Fibroblast of villous mesenchyme (primary cell): ENCODE measurements around the gene TALDO1. TPM values are rescaled to one million over a fixed set of nuclear protein-coding genes. Genes with fewer than 3 reads are reported as not detected.
A peak's percentile ranks its signal among the peaks of the same experiment; 100 is the strongest.

ENCODE experiments used
- DNase-seq: peaks from one replicate; pipeline ENCODE4 v3.0.0-alpha.2; 2010; ENCODE audit warnings: low read depth
- H3K4me3 ChIP-seq: 2 replicates; pipeline ENCODE4 v1.5.1; 2011; ENCODE audit warnings: low read depth, mild to moderate bottlenecking, low read length
- total RNA-seq: library from RNA; depleted of rRNA; stranded (reverse); fragments of >200 nt; gene quantifications from 2 replicates; pipeline ENCODE4 v1.2.3, GENCODE V29; 2012
- TF ChIP-seq, protein P1 (sequence below): IDR thresholded peaks from 2 replicates; pipeline ENCODE4 v1.5.1; 2012; ENCODE audit warnings: low read depth, mild to moderate bottlenecking, low read length; ENCODE audit not compliant: insufficient read depth

TALDO1 gene
- total RNA-seq, 1 donor, result 148 TPM

DNA sequence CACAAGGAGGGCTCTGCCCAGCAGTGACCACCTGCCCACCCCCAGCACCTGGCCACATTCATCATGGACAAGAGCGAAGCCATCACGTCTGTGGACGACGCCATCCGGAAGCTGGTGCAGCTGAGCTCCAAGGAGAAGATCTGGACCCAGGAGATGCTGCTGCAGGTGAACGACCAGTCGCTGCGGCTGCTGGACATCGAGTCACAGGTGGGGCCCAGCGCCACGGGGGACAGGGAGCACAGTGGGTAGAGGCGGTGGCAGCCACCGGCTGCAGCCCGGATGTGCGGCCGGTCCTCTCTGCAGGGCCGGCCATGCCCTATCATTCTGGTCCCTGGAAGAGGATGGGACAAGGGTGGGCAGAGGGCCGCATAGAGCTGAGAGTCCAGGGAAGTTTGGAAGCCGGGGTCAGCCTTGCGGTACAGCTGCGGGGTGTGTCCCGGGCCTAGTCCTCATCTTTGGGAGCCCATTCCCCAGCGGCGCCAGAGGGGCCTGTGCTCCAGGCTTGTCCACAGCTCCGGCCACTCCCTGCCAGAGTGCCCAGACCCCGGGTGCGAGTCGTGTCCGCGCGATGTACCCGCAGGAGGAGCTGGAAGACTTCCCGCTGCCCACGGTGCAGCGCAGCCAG, 27.1 kb upstream of the TALDO1 start:
- no peak overlapping the region for H3K4me3 ChIP-seq
- TF ChIP-seq, protein P1, sequence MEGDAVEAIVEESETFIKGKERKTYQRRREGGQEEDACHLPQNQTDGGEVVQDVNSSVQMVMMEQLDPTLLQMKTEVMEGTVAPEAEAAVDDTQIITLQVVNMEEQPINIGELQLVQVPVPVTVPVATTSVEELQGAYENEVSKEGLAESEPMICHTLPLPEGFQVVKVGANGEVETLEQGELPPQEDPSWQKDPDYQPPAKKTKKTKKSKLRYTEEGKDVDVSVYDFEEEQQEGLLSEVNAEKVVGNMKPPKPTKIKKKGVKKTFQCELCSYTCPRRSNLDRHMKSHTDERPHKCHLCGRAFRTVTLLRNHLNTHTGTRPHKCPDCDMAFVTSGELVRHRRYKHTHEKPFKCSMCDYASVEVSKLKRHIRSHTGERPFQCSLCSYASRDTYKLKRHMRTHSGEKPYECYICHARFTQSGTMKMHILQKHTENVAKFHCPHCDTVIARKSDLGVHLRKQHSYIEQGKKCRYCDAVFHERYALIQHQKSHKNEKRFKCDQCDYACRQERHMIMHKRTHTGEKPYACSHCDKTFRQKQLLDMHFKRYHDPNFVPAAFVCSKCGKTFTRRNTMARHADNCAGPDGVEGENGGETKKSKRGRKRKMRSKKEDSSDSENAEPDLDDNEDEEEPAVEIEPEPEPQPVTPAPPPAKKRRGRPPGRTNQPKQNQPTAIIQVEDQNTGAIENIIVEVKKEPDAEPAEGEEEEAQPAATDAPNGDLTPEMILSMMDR, result no peak
- no peak for DNase-seq

DNA sequence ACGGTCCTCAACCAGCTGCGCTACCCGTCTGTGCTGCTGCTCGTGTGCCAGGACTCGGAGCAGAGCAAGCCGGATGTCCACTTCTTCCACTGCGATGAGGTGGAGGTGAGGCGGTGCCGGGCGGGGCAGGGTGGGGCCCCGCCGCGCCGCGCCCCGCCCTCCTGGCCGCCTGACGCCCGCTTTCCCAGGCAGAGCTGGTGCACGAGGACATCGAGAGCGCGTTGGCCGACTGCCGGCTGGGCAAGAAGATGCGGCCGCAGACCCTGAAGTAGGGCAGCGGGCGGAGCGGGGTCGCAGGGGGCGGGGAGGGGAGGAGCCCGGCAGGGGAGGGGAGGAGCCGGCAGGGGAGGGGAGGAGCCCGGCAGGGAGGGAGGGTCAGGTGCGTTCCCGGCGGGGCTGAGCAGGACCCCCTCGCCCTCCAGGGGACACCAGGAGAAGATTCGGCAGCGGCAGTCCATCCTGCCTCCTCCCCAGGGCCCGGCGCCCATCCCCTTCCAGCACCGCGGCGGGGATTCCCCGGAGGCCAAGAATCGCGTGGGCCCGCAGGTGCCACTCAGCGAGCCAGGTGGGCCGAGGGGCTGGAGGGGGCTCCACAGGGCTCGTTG, 26.5 kb upstream of the TALDO1 start:
- TF ChIP-seq, protein P1, result no peak
- no peak overlapping the region for H3K4me3 ChIP-seq
- DNase-seq, result peak; percentile 53

GRCh38 chr11:721247-721740, 26.0 kb upstream of the TALDO1 start:
- DNase-seq, result no peak
- TF ChIP-seq, protein P1, result no peak
- no peak overlapping the region for H3K4me3 ChIP-seq

- TF ChIP-seq, protein P1, result no peak
- H3K4me3 ChIP-seq, result no peak overlapping the region
- DNase-seq, result no peak
These were observed 25.4 kb upstream of the TALDO1 start for GRCh38 chr11:721741-722345.

DNA sequence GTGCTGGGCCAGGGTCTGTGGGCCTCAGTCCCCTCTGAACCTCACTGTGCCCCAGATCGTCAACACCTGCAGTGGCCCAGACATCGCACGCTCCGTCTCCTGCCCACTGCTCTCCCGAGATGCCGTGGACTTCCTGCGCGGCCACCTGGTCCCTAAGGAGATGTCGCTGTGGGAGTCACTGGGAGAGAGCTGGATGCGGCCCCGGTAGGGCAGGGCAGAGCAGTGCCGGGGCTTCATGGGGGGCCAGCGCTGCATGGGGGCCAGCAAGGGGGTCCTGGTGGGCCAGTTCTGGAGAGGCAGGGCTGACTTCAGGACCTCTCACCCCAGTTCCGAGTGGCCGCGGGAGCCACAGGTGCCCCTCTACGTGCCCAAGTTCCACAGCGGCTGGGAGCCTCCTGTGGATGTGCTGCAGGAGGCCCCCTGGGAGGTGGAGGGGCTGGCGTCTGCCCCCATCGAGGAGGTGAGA, 24.9 kb upstream of the TALDO1 start:
- TF ChIP-seq, protein P1, result no peak
- DNase-seq, result no peak
- H3K4me3 ChIP-seq, result no peak overlapping the region

DNA sequence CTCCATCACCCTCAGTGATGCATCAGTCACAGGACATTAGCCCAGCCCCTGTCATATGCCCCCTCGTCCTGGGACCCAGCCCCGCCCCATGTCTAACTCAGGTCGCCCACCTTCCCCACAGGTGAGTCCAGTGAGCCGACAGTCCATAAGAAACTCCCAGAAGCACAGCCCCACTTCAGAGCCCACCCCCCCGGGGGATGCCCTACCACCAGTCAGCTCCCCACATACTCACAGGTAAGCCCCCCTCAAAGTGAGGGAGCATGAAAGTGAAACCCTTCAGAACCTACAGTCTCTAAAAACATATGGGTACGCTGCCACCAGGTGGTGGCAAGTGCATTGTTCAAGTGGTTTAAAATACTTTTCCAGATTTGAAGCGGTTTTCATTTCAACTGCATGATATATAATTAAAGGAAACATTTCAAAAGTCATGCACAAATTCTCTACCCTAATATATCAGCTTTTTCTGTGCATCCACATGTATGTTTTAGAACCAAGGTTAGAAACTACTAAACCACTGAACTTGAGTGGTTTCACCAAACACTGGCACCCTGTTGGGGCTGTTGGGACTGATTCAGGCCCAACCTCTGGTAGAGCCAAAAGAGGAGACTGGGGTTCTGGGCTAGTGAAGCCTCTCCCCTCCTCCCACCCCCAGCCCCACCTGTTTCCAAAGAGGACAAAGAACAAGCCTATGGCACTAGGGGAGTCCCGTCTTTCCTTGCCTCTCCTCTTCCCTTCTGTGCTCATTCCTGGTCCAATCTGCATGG, 24.0 kb upstream of the TALDO1 start:
- no peak overlapping the region for H3K4me3 ChIP-seq
- DNase-seq, result peak; percentile 71
- TF ChIP-seq, protein P1, result peak; percentile 60
